CD14-positive monocyte (primary cell): ENCODE data around the gene PLOD1. TPM values are rescaled to one million over a fixed set of nuclear protein-coding genes. Genes with fewer than 3 reads are reported as not detected.

ENCODE experiments used
- DNase-seq, 3 donors: peaks; one replicate each; pipeline ENCODE4 v3.0.0-alpha.2; 2011 to 2022
- H2AFZ ChIP-seq: 2 replicates; pipeline ENCODE4 v1.6.0; 2012; ENCODE audit warnings: mild to moderate bottlenecking, low read depth, low read length, inconsistent platforms; ENCODE audit not compliant: insufficient read depth, poor library complexity, severe bottlenecking
- H3K27ac ChIP-seq, 2 donors: 1 replicate in 1 of 2; 2 replicates in 1 of 2; pipeline ENCODE4 v1.5.1; 2012 to 2013; ENCODE audit warnings: low read length in 2 of 2, control low read depth in 1 of 2, inconsistent platforms in 1 of 2, low read depth in 1 of 2, mild to moderate bottlenecking in 1 of 2
- H3K27me3 ChIP-seq, 2 donors: one replicate each; pipeline versions ENCODE4 v1.6.0 to v1.6.1; 2011 to 2013; ENCODE audit warnings: low read length in 2 of 2; ENCODE audit not compliant: control insufficient read depth in 2 of 2, insufficient read depth in 2 of 2
- H3K36me3 ChIP-seq, 2 donors: replicated peaks in 1 of 2; 1 replicate in 1 of 2; 2 replicates in 1 of 2; pipeline versions ENCODE4 v1.5.1 to v1.6.1; 2012 to 2013; ENCODE audit warnings: low read length in 2 of 2, control low read depth in 1 of 2, inconsistent platforms in 1 of 2, mild to moderate bottlenecking in 1 of 2; ENCODE audit not compliant: insufficient read depth in 2 of 2, control insufficient read depth in 1 of 2
- H3K4me1 ChIP-seq, 2 donors: 1 replicate in 1 of 2; 2 replicates in 1 of 2; pipeline versions ENCODE4 v1.5.1 to v1.6.1; 2012 to 2013; ENCODE audit warnings: low read length in 2 of 2, control low read depth in 1 of 2, inconsistent platforms in 1 of 2, mild to moderate bottlenecking in 1 of 2, moderate library complexity in 1 of 2; ENCODE audit not compliant: insufficient read depth in 2 of 2, control insufficient read depth in 1 of 2
- H3K4me2 ChIP-seq: replicated peaks from 2 replicates; pipeline ENCODE3; 2012; ENCODE audit warnings: low read length, moderate library complexity, mild to moderate bottlenecking; ENCODE audit not compliant: poor library complexity, severe bottlenecking; ENCODE audit errors: extremely low read depth
- H3K4me3 ChIP-seq, 3 experiments: fragments of 200-600 bp in 1 of 3; sonication (generic) in 1 of 3; replicated peaks in 1 of 3; 1 replicate in 2 of 3; 2 replicates in 1 of 3; pipeline ENCODE4 v1.5.1; 2011 to 2013; ENCODE audit warnings: low read length in 3 of 3, mild to moderate bottlenecking in 3 of 3, control low read depth in 2 of 3, low read depth in 2 of 3, inconsistent platforms in 1 of 3, moderate library complexity in 1 of 3
- H3K79me2 ChIP-seq: 2 replicates; pipeline ENCODE4 v1.6.0; 2012; ENCODE audit warnings: mild to moderate bottlenecking, control low read depth, inconsistent platforms, low read length, moderate library complexity; ENCODE audit not compliant: insufficient read depth
- H3K9ac ChIP-seq: 2 replicates; pipeline ENCODE4 v1.6.0; 2017; ENCODE audit warnings: low read length, mild to moderate bottlenecking; ENCODE audit not compliant: insufficient read depth, poor library complexity, severe bottlenecking
- H3K9me3 ChIP-seq, 2 donors: replicated peaks in 1 of 2; 1 replicate in 1 of 2; 2 replicates in 1 of 2; pipeline versions ENCODE4 v1.5.1 to v1.6.1; 2012 to 2013; ENCODE audit warnings: low read length in 2 of 2, control low read depth in 1 of 2; ENCODE audit not compliant: control insufficient read depth in 1 of 2, insufficient read depth in 1 of 2
- H4K20me1 ChIP-seq: 2 replicates; pipeline ENCODE4 v1.6.0; 2012; ENCODE audit warnings: mild to moderate bottlenecking, low read length, control low read depth, moderate library complexity; ENCODE audit not compliant: insufficient read depth
- H3K27ac Mint-ChIP-seq, 7 donors: one replicate each; pipeline ENCODE4 v1.8.0; 2020; ENCODE audit warnings: mild to moderate bottlenecking in 7 of 7, mixed read lengths in 7 of 7, moderate library complexity in 6 of 7, inconsistent platforms in 2 of 7
- H3K27me3 Mint-ChIP-seq, 3 donors: one replicate each; pipeline ENCODE4 v1.8.0; 2021 to 2022; ENCODE audit warnings: low read depth in 3 of 3, mild to moderate bottlenecking in 3 of 3, mixed read lengths in 3 of 3, moderate library complexity in 3 of 3, inconsistent platforms in 1 of 3
- H3K36me3 Mint-ChIP-seq, 2 donors: one replicate each; pipeline ENCODE4 v1.8.0; 2020; ENCODE audit warnings: mixed read lengths in 2 of 2, inconsistent platforms in 1 of 2, mild to moderate bottlenecking in 1 of 2
- H3K4me1 Mint-ChIP-seq: one replicate; pipeline ENCODE4 v1.8.0; 2020; ENCODE audit warnings: mild to moderate bottlenecking, mixed read lengths
- H3K4me3 Mint-ChIP-seq, 2 donors: one replicate each; pipeline ENCODE4 v1.8.0; 2020; ENCODE audit warnings: mild to moderate bottlenecking in 2 of 2, mixed read lengths in 2 of 2, moderate library complexity in 1 of 2
- H3K9me3 Mint-ChIP-seq, 7 donors: one replicate each; pipeline ENCODE4 v1.8.0; 2020 to 2022; ENCODE audit warnings: mixed read lengths in 7 of 7, mild to moderate bottlenecking in 6 of 7, moderate library complexity in 6 of 7, inconsistent platforms in 2 of 7
- WGBS: methylation state at CpG from one replicate; pipeline ENCODE4 v1.1.5; 2013; ENCODE audit warnings: missing lambda C conversion rate; ENCODE audit not compliant: insufficient coverage; 5-methylcytosine and 5-hydroxymethylcytosine counted together
- intact Hi-C, 2 donors: fragments of 100-400 bp; cut with micrococcal nuclease; formaldehyde crosslinking; loops; one replicate each; pipeline versions ENCODE4 v1.15.0 to v1.15.1; 2023
- polyA plus RNA-seq, 3 donors: library from polyadenylated mRNA; depleted of rRNA in 1 of 3; unstranded in 2 of 3; stranded (reverse) in 1 of 3; fragments of 300-500 nt in 2 of 3; fragments of >200 nt in 1 of 3; fragmentation: Illumina TruSeq in 2 of 3; gene quantifications; 1 replicate in 2 of 3; 2 replicates in 1 of 3; pipeline ENCODE4 v1.2.3, GENCODE V29; 2012 to 2021
- TF ChIP-seq, protein P1 (sequence below): fragments of 200-600 bp; IDR thresholded peaks from one replicate; pipeline ENCODE4 v1.8.0; 2022; ENCODE audit warnings: antibody characterized with exemption, mild to moderate bottlenecking

PLOD1 gene
- polyA plus RNA-seq, 3 donors, result 44.5 to 53.4 (median 53.1) TPM

GRCh38 chr1:11923069-11923826 is 11.3 kb upstream of the PLOD1 start:
- intact Hi-C loops, result loop anchor here in 1 of 2 donors (10.0 kb wide), 1 partner anchor 92 kb away; the partner anchor contains the start of gene MIIP
- 92% methylated on average over 14 of the region's 24 CpGs for WGBS
- Mint-ChIP-seq H3K27ac (peak overlapping the region in 3 of 7 donors; percentile 11 to 68 (median 39)), H3K9me3 (no peaks in the 10 kb centered on the region), H3K36me3 (peaks cover 43 to 62% of the 10 kb centered on the region in 2 donors), H3K4me3 (peak overlapping the region in 1 of 2 donors; percentile 28), H3K27me3 (peaks cover 0 to 3% (median 0%) of the 10 kb centered on the region in 3 donors), H3K4me1 (peaks cover 36% of the 10 kb centered on the region)
- Histone ChIP-seq H3K9me3 (no peaks in the 10 kb centered on the region), H2AFZ (no peak overlapping the region), H3K4me3 (no peak overlapping the region), H3K27me3 (no peaks in the 10 kb centered on the region), H3K4me1 (peaks cover 25 to 29% of the 10 kb centered on the region in 2 donors), H3K36me3 (peaks cover 50 to 55% of the 10 kb centered on the region in 2 donors), H4K20me1 (peaks cover 71% of the 10 kb centered on the region), H3K4me2 (peak overlapping the region; percentile 15), H3K27ac (no peak overlapping the region), H3K79me2 (peaks cover 59% of the 10 kb centered on the region), H3K9ac (no peak overlapping the region)
- no peak for DNase-seq
- TF ChIP-seq, protein P1, sequence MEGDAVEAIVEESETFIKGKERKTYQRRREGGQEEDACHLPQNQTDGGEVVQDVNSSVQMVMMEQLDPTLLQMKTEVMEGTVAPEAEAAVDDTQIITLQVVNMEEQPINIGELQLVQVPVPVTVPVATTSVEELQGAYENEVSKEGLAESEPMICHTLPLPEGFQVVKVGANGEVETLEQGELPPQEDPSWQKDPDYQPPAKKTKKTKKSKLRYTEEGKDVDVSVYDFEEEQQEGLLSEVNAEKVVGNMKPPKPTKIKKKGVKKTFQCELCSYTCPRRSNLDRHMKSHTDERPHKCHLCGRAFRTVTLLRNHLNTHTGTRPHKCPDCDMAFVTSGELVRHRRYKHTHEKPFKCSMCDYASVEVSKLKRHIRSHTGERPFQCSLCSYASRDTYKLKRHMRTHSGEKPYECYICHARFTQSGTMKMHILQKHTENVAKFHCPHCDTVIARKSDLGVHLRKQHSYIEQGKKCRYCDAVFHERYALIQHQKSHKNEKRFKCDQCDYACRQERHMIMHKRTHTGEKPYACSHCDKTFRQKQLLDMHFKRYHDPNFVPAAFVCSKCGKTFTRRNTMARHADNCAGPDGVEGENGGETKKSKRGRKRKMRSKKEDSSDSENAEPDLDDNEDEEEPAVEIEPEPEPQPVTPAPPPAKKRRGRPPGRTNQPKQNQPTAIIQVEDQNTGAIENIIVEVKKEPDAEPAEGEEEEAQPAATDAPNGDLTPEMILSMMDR, result no peak

GRCh38 chr1:11923827-11924113 is 10.7 kb upstream of the PLOD1 start:
- no peaks in the 10 kb centered on the region for H3K27me3 ChIP-seq
- H3K36me3 ChIP-seq, result peaks cover 45 to 50% of the 10 kb centered on the region in 2 donors
- peaks cover 25 to 29% of the 10 kb centered on the region in 2 donors for H3K4me1 ChIP-seq
- H3K9ac ChIP-seq, result no peak overlapping the region
- intact Hi-C loops, result loop anchor here in 1 of 2 donors (10.0 kb wide), 1 partner anchor 91 kb away; the partner anchor contains the start of gene MIIP
- H3K4me1 Mint-ChIP-seq, result peaks cover 36% of the 10 kb centered on the region
- 97% methylated on average over 4 of the region's 5 CpGs for WGBS
- no peak for DNase-seq
- H3K27me3 Mint-ChIP-seq, result peaks cover 0 to 2% (median 0%) of the 10 kb centered on the region in 3 donors
- H3K36me3 Mint-ChIP-seq, result peaks cover 39 to 56% of the 10 kb centered on the region in 2 donors
- H4K20me1 ChIP-seq, result peaks cover 65% of the 10 kb centered on the region
- TF ChIP-seq, protein P1, result no peak
- no peak overlapping the region for H2AFZ ChIP-seq
- no peaks in the 10 kb centered on the region for H3K9me3 ChIP-seq
- peak overlapping the region in 2 of 7 donors; percentile 36 to 39 for H3K27ac Mint-ChIP-seq
- peak overlapping the region; percentile 15 for H3K4me2 ChIP-seq
- H3K27ac ChIP-seq, result no peak overlapping the region
- no peak overlapping the region for H3K4me3 ChIP-seq
- peaks cover 59% of the 10 kb centered on the region for H3K79me2 ChIP-seq
- no peaks in the 10 kb centered on the region for H3K9me3 Mint-ChIP-seq
- peak overlapping the region in 1 of 2 donors; percentile 28 for H3K4me3 Mint-ChIP-seq
